WTC11 (cell line): ENCODE data around the gene CLIC3. TPM values are rescaled to one million over a fixed set of nuclear protein-coding genes. Genes with fewer than 3 reads are reported as not detected.

ENCODE experiments used
- ATAC-seq: fragments of 200-7000 bp; cut with Tn5 transposase; 2 replicates; pipeline ENCODE4 v1.10.0; 2021; ENCODE audit warnings: mild to moderate bottlenecking, moderate library complexity
- CTCF ChIA-PET: fragments of 300-600 bp; sonication (Branson Sonifier 250); formaldehyde crosslinking; loops from one replicate; lab custom pipeline; 2021; ENCODE audit warnings: antibody characterized with exemption; lab: Charles Lee
- POLR2A ChIA-PET: fragments of 350-600 bp; sonication (Branson Sonifier 250); formaldehyde crosslinking; loops from one replicate; lab custom pipeline; 2021; ENCODE audit warnings: antibody characterized with exemption; lab: Charles Lee
- DNase-seq: peaks from one replicate; pipeline ENCODE4 v3.0.0; 2021; ENCODE audit warnings: low spot score
- H3K27ac Mint-ChIP-seq: 2 replicates; pipeline ENCODE4 v1.8.0; 2021; ENCODE audit warnings: mixed read lengths
- H3K27me3 Mint-ChIP-seq: 2 replicates; pipeline ENCODE4 v1.8.0; 2021; ENCODE audit warnings: low read depth, mild to moderate bottlenecking, moderate library complexity, mixed read lengths
- H3K36me3 Mint-ChIP-seq: 2 replicates; pipeline ENCODE4 v1.8.0; 2021; ENCODE audit warnings: mixed read lengths
- H3K4me1 Mint-ChIP-seq: 2 replicates; pipeline ENCODE4 v1.8.0; 2022; ENCODE audit warnings: mixed read lengths
- H3K4me3 Mint-ChIP-seq: 2 replicates; pipeline ENCODE4 v1.8.0; 2021; ENCODE audit warnings: mild to moderate bottlenecking, moderate library complexity, mixed read lengths
- H3K9me3 Mint-ChIP-seq: 2 replicates; pipeline ENCODE4 v1.8.0; 2021; ENCODE audit warnings: mixed read lengths
- AR ChIP-seq: fragments of 250-450 bp; sonication (Bioruptor Pico); IDR thresholded peaks from 2 replicates; pipeline ENCODE4 v1.9.0; 2021; ENCODE audit warnings: mild to moderate bottlenecking
- ATF2 ChIP-seq: sonication (generic); formaldehyde crosslinking; IDR thresholded peaks from 2 replicates; pipeline ENCODE4 v1.8.1; 2022; ENCODE audit warnings: low read depth, missing genetic modification reagents, borderline replicate concordance
- FOXP4 ChIP-seq: sonication (generic); formaldehyde crosslinking; IDR thresholded peaks from 2 replicates; pipeline ENCODE4 v1.8.0; 2022; ENCODE audit warnings: mild to moderate bottlenecking, missing genetic modification reagents
- GTF2I ChIP-seq: fragments of 250-450 bp; sonication (Bioruptor Pico); conservative IDR thresholded peaks from 2 replicates; pipeline ENCODE4 v1.4.0; 2021; ENCODE audit warnings: mild to moderate bottlenecking
- NFATC4 ChIP-seq: fragments of 250-450 bp; sonication (Bioruptor Pico); IDR thresholded peaks from 2 replicates; pipeline ENCODE4 v1.9.0; 2021; ENCODE audit warnings: mild to moderate bottlenecking
- SP1 ChIP-seq: sonication (generic); formaldehyde crosslinking; conservative IDR thresholded peaks from 2 replicates; pipeline ENCODE4 v1.8.1; 2022; ENCODE audit warnings: missing genetic modification reagents
- TCF7 ChIP-seq: sonication (generic); formaldehyde crosslinking; IDR thresholded peaks from 2 replicates; pipeline ENCODE4 v1.8.0; 2022; ENCODE audit warnings: mild to moderate bottlenecking, low read depth, missing genetic modification reagents, moderate library complexity
- ZNF232 ChIP-seq: sonication (generic); formaldehyde crosslinking; IDR thresholded peaks from 2 replicates; pipeline ENCODE4 v1.8.0; 2022; ENCODE audit warnings: mild to moderate bottlenecking, missing genetic modification reagents
- total RNA-seq: library from RNA; stranded (reverse); gene quantifications from 3 replicates; pipeline ENCODE4 v1.2.3, GENCODE V29; 2021

The CLIC3 gene
- total RNA-seq, 1 experiment from 2014 or later = 0.31 TPM

DNA sequence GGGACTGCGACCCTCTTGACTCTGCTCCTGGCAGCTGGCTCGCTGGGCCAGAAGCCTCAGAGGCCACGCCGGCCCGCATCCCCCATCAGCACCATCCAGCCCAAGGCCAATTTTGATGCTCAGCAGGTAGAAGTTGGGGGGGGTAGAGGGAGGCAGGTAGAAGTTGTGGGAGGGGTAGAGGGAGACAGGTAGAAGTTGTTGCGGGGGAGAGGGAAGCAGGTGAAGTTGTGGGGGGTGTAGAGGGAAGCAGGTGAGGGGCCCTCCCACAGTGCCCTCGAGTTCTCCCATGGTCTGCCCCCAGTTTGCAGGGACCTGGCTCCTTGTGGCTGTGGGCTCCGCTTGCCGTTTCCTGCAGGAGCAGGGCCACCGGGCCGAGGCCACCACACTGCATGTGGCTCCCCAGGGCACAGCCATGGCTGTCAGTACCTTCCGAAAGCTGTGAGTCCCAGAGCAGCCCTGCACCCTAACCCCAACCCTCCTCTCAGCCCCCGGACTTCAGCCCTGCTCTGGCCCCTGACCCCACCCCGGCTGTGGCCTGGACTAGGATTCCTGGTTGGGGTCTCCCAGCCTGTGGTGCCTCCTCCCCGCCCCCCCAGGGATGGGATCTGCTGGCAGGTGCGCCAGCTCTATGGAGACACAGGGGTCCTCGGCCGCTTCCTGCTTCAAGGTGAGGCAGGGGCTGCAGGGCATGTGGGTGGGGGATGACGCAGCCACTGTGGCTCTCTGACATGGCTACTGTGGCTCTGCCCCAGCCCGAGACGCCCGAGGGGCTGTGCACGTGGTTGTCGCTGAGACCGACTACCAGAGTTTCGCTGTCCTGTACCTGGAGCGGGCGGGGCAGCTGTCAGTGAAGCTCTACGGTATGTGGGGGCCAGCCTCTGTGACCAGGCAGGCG is 50.8 kb downstream of the CLIC3 start:
- Mint-ChIP-seq H3K27me3 (no peaks in the 10 kb centered on the region), H3K4me3 (no peak overlapping the region), H3K27ac (no peak overlapping the region), H3K4me1 (peaks cover 10% of the 10 kb centered on the region), H3K36me3 (peaks cover 7% of the 10 kb centered on the region; the same call in 1 of the 2 replicates), H3K9me3 (no peaks in the 10 kb centered on the region)
- ChIA-PET CTCF (interaction anchor here (0.6 to 8.7 kb wide), 8 partner anchors 9 to 389 kb away, joined by 3 to 151 read pairs (median 4); partner anchors contain the start of genes MAN1B1 and NPDC1), POLR2A (interaction anchor here (0.6 to 1.0 kb wide), 2 partner anchors 80 to 145 kb away, joined by 3 to 5 read pairs; no protein-coding TSS in a partner anchor)
- no peak for DNase-seq
- ATAC-seq = no peak
- TF ChIP-seq FOXP4 (no peak), SP1 (no peak), NFATC4 (CRISPR knock-in tag) (no peak), ZNF232 (CRISPR knock-in tag) (no peak), AR (CRISPR knock-in tag) (no peak), GTF2I (CRISPR knock-in tag) (no peak), ATF2 (CRISPR knock-in tag) (no peak), TCF7 (CRISPR knock-in tag) (no peak)

Other genes with a start within 250 kb of the CLIC3 start
- not detected in 3 replicates for gene LCN6, start 248.0 kb downstream of the CLIC3 start, total RNA-seq
- 0.21 TPM in 1 of 3 replicates, not detected in the others for gene LCN8, start 238.3 kb downstream of the CLIC3 start, total RNA-seq
- gene LCN15, start 232.1 kb downstream of the CLIC3 start, total RNA-seq = 0.52 to 1.0 TPM (median 0.96 TPM) in 3 replicates
- gene TMEM141, start 205.2 kb downstream of the CLIC3 start, total RNA-seq = 72.0 to 86.7 TPM (median 86.1 TPM) in 3 replicates
- 1.7 to 2.1 TPM (median 2.0 TPM) in 3 replicates for gene CCDC183, start 200.2 kb downstream of the CLIC3 start, total RNA-seq
- gene RABL6, start 188.6 kb downstream of the CLIC3 start, total RNA-seq = 134 to 171 TPM (median 139 TPM) in 3 replicates
- 1.6 to 1.7 TPM (median 1.6 TPM) in 3 replicates for gene AJM1, start 154.1 kb downstream of the CLIC3 start, total RNA-seq
- 138 to 176 TPM (median 173 TPM) in 3 replicates for gene PHPT1, start 147.2 kb downstream of the CLIC3 start, total RNA-seq
- gene MAMDC4, start 144.2 kb downstream of the CLIC3 start, total RNA-seq = 6.7 to 12.1 TPM (median 10.9 TPM) in 3 replicates
- 312 to 334 TPM (median 328 TPM) in 3 replicates for gene EDF1, start 130.3 kb downstream of the CLIC3 start, total RNA-seq
- 55.0 to 62.5 TPM (median 61.3 TPM) in 3 replicates for gene TRAF2, start 110.1 kb downstream of the CLIC3 start, total RNA-seq
- 58.2 to 70.5 TPM (median 63.9 TPM) in 3 replicates for gene FBXW5, start 51.8 kb downstream of the CLIC3 start, total RNA-seq
- 0.85 to 1.7 TPM (median 1.5 TPM) in 3 replicates for gene C8G, start 51.3 kb downstream of the CLIC3 start, total RNA-seq
- 1.9 to 4.7 TPM (median 3.4 TPM) in 3 replicates for gene LCN12, start 44.3 kb downstream of the CLIC3 start, total RNA-seq
- gene PTGDS, start 19.1 kb downstream of the CLIC3 start, total RNA-seq = 2.2 to 4.0 TPM (median 2.9 TPM) in 3 replicates
- 0.27 to 0.50 TPM (median 0.34 TPM) in 3 replicates for gene LCNL1, start 13.6 kb downstream of the CLIC3 start, total RNA-seq
- 44.1 to 45.3 TPM (median 44.6 TPM) in 3 replicates for gene PAXX, start 4.1 kb downstream of the CLIC3 start, total RNA-seq
- 19.2 to 28.3 TPM (median 25.9 TPM) in 3 replicates for gene ABCA2, start 31.7 kb upstream of the CLIC3 start, total RNA-seq
- not detected in 3 replicates for gene FUT7, start 35.5 kb upstream of the CLIC3 start, total RNA-seq
- 64.3 to 68.8 TPM (median 64.5 TPM) in 3 replicates for gene NPDC1, start 49.6 kb upstream of the CLIC3 start, total RNA-seq
- gene ENTPD2, start 57.5 kb upstream of the CLIC3 start, total RNA-seq = 8.3 to 9.6 TPM (median 9.2 TPM) in 3 replicates
- 52.0 to 67.0 TPM (median 53.6 TPM) in 3 replicates for gene SAPCD2, start 74.0 kb upstream of the CLIC3 start, total RNA-seq
- gene UAP1L1, start 80.9 kb upstream of the CLIC3 start, total RNA-seq = 12.1 to 17.7 TPM (median 14.3 TPM) in 3 replicates
- 44.9 to 57.1 TPM (median 47.1 TPM) in 3 replicates for gene MAN1B1, start 90.4 kb upstream of the CLIC3 start, total RNA-seq
- 38.9 to 43.7 TPM (median 42.1 TPM) in 3 replicates for gene DPP7, start 118.2 kb upstream of the CLIC3 start, total RNA-seq
- 4.0 to 6.6 TPM (median 4.1 TPM) in 3 replicates for gene GRIN1, start 142.6 kb upstream of the CLIC3 start, total RNA-seq
- 1.1 to 2.2 TPM (median 2.1 TPM) in 3 replicates for gene LRRC26, start 173.5 kb upstream of the CLIC3 start, total RNA-seq
- gene TMEM210, start 175.5 kb upstream of the CLIC3 start, total RNA-seq = not detected in 3 replicates
- gene ANAPC2, start 192.0 kb upstream of the CLIC3 start, total RNA-seq = 61.0 to 80.9 TPM (median 61.2 TPM) in 3 replicates
- gene SSNA1, start 192.1 kb upstream of the CLIC3 start, total RNA-seq = 102 to 105 TPM (median 103 TPM) in 3 replicates
- gene TPRN, start 204.2 kb upstream of the CLIC3 start, total RNA-seq = 33.4 to 43.1 TPM (median 38.1 TPM) in 3 replicates
- 46.7 to 50.6 TPM (median 47.4 TPM) in 3 replicates for gene TMEM203, start 209.1 kb upstream of the CLIC3 start, total RNA-seq
- gene NDOR1, start 209.1 kb upstream of the CLIC3 start, total RNA-seq = 40.3 to 49.0 TPM (median 43.2 TPM) in 3 replicates
- gene RNF208, start 225.7 kb upstream of the CLIC3 start, total RNA-seq = 13.3 to 14.8 TPM (median 14.3 TPM) in 3 replicates
- 2.8 to 3.5 TPM (median 2.9 TPM) in 3 replicates for gene CYSRT1, start 228.6 kb upstream of the CLIC3 start, total RNA-seq
- gene RNF224, start 230.9 kb upstream of the CLIC3 start, total RNA-seq = 0.32 to 0.59 TPM (median 0.41 TPM) in 3 replicates
- gene SLC34A3, start 234.3 kb upstream of the CLIC3 start, total RNA-seq = 0.13 to 0.23 TPM (median 0.14 TPM) in 3 replicates
- 373 to 376 TPM (median 375 TPM) in 3 replicates for gene TUBB4B, start 244.7 kb upstream of the CLIC3 start, total RNA-seq